GM19239 (cell line): ENCODE measurements around the gene METTL6.
A peak's percentile ranks its signal among the peaks of the same experiment; 100 is the strongest.
"Not testable (repeated sequence)": the region's sequence is repeated elsewhere in the genome, so short reads cannot be mapped to it uniquely, and the experiment has no call there.

Experiments used
- DNase-seq: peaks from one replicate; pipeline ENCODE4 v3.0.0; 2011; ENCODE audit warnings: low spot score; ENCODE audit not compliant: insufficient read length
- FAIRE-seq: peaks from 2 replicates; lab custom pipeline; 2011; peaks lifted over from hg19 to GRCh38; lab: Jason Lieb, UNC

Gene METTL6

GRCh38 chr3:15409239-15409638 is 18.1 kb downstream of the METTL6 start:
- DNase-seq (no peak), FAIRE-seq (no peak)

DNA sequence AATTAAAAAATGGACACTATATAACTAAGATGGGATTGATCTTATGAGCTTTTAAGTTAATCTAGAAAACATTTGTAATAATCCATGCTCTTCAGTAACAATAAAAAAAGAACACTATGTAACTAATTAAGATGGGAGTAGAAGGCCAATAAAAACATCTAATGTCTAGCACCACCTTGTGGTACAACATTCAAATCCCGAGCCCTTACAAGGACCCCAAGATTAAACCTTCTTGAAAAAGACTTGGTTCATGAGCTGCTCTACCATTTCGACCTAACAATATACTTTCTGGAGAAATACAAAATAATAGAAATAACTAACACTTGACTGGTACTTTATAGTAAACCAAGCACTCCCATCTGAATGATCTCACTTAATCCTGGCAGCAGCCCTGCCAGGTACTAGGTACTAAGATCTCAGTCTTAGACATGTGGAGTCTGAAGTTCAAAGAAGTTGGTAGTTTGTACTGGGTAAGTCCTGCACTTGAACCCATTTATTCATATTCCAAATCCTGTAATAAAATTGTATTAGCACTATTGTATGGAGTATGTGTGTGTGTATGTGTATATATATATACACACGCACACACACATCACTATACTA is 21.8 kb downstream of the METTL6 start:
- FAIRE-seq (peak; percentile 94), DNase-seq (peak; percentile 40)

- peak; percentile 55 for FAIRE-seq
These were observed 22.6 kb downstream of the METTL6 start for GRCh38 chr3:15404767-15405166.

GRCh38 chr3:15403965-15404364 is 23.4 kb downstream of the METTL6 start:
- FAIRE-seq (no peak), DNase-seq (no peak)

More at GRCh38 chr3:15404767-15405166, 22.6 kb downstream of the METTL6 start:
- DNase-seq: no peak

DNA sequence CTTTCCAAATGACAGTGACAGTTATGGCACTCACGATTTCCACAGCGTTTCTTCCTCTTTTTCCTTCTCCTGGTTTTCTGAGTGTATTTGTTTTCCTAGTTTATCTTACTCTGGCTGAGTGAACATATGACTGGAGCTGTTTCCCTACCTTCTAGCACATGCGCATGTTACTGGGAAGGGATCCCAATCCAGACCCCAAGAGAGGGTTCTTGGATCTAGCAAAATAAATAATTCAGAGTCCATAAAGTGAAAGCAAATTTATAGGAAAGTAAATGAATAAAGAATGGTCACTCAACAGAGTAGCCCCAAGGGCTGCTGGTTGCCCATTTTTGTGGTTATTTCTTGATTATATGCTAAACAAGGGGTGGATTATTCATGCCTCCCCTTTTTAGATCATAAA is 23.8 kb downstream of the METTL6 start:
- DNase-seq (no peak), FAIRE-seq (no peak)

- no peak for FAIRE-seq
These were observed 25.4 kb downstream of the METTL6 start for GRCh38 chr3:15401936-15402335.

DNA sequence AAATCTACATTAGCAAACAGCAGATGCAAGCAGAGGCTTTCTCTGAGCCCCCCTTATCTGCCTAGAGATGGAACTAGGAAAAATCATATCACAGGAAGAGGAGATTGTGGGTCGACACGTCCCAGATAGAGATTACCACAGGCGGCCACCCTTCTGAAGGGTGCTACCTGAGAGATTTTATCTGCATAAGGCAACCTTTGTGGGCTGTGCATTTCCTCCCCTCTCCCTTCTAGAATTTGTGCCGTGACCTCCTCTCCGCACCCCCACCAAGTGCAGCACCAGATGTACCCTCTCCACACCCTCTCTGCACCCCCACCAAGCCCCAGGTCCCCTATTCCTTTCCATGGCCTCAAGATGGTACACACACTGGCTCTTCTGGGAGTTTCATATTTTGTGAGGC is 27.4 kb downstream of the METTL6 start:
- FAIRE-seq: no peak
- no peak for DNase-seq

More at GRCh38 chr3:15401936-15402335, 25.4 kb downstream of the METTL6 start:
- DNase-seq: no peak

GRCh38 chr3:15398731-15399133 is 28.6 kb downstream of the METTL6 start:
- DNase-seq, FAIRE-seq: not testable (repeated sequence)

DNA sequence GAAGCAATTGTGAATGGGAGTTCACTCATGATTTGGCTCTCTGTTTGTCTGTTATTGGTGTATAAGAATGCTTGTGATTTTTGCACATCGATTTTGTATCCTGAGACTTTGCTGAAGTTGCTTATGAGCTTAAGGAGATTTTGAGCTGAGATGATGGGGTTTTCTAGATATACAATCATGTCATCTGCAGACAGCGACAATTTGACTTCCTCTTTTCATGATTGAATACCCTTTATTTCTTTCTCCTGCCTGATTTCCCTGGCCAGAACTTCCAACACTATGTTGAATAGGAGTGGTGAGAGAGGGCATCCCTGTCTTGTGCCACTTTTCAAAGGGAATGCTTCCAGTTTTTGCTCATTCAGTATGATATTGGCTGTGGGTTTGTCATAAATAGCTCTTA is 34.1 kb downstream of the METTL6 start:
- not testable (repeated sequence) for FAIRE-seq, DNase-seq

- DNase-seq (no peak), FAIRE-seq (no peak)
These were observed 36.3 kb downstream of the METTL6 start for GRCh38 chr3:15391007-15391406.

- DNase-seq: no peak
- FAIRE-seq: no peak
These were observed 36.9 kb downstream of the METTL6 start for GRCh38 chr3:15390460-15390859.

DNA sequence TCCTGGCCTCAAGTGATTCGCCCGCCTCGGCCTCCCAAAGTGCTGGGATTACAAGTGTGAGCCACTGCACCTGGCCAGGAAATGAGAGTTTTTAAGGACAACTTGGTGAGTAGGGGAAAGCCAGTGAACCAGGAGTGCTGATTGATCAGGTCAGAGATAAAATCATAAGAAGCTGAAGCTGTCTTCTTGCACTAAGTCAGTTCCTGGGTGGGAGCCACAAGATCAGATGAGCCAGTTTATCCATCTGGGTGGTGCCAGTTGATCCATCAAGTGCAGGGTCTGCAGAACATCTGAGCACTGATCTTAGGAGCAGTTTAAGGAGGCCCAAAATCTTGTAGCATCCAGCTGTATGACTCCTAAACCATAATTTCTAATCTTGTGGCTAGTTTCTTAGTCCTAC is 39.0 kb downstream of the METTL6 start:
- DNase-seq, FAIRE-seq: not testable (repeated sequence)

- DNase-seq: no peak
- FAIRE-seq: no peak
These were observed 39.6 kb downstream of the METTL6 start for GRCh38 chr3:15387735-15388134.

DNA sequence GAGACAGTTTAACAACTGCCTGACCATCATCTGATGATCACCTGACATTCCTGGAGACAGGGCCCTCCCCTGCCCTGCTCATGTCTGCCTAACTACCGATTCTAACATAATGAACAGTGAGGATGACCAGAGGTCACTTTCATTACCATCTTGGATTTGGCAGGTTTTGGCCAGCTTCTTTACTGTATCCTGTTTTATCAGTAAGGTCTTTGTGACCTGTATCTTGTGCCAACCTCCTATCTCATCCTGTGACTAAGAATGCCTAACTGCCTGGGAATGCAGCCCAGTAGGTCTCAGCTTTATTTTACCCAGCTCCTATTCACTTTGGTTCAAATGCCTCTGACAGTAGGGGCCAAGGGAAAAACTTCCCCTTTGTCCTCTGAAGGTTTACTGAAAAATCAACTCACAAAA is 40.2 kb downstream of the METTL6 start:
- no peak for DNase-seq
- FAIRE-seq: no peak

- FAIRE-seq, DNase-seq: not testable (repeated sequence)
These were observed 40.7 kb downstream of the METTL6 start for GRCh38 chr3:15386654-15386955.

DNA sequence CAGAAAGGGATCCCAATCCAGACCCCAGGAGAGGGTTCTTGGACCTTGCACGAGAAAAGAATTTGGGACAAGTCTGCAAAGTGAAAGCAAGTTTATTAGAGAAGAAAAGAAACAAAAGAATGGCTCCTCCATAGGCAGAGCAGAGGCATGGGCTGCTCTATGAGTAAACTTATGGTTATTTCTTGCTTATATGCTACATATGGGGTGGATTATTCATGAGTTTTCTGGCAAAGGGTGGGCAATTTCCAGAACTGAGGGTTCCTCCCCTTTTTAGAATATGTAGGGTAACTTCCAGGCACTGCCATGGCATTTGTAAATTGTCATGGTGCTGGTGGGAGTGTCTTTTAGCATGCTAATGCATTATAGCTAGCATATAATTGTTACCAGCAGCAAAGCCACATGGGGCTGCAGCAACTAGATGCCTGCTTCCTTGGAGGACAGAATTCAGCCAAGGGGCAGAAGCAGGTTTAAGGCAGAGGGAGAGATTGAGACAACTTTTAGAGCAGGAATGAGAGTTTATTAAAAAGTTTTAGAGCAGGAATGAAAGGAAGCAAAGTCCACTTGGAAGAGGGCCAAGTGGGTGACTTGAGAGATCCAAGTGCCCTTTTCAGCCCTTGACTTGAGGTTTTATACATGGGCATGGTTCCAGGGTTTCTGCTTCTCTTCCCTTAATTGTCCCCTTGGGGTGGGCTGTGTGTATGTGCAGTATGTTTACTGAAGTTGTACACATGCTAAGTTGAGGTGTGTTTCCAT is 41.3 kb downstream of the METTL6 start:
- peak; percentile 56 for FAIRE-seq
- no peak for DNase-seq

GRCh38 chr3:15385238-15385695 is 42.1 kb downstream of the METTL6 start:
- FAIRE-seq, DNase-seq: not testable (repeated sequence)

DNA sequence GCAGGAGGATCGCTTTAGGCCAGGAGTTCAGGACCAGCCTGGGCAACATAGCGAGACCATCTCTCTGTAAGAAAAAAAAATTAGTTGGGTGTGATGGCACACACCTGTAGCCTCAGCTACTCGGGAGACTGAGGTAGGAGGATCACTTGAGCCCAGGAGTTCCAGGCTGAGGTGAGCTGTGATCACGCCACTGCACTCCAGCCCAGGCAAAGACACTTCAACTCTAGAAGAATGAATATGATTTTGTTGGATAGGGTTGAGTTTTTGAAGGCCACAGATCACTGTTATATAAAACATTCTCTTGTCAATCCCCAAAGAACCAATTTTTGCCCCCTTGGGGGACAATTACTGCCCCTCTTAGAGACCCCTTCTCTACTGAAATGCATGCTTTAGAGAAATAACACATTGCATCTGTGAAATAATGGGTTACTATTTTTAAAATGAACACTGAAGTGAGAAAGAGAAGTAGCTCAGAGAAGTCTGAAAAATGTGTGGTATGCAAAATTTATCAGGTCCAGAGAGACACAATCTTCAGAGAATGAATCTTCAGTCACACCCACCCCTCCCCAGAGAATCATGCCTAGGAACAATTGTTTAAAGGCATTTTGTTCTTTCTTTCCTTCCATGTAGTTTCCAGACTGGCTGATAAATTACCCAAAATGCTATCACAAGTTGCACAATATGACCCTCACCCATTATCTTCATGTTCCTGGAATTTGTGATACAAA is 42.7 kb downstream of the METTL6 start:
- DNase-seq: no peak
- no peak for FAIRE-seq

DNA sequence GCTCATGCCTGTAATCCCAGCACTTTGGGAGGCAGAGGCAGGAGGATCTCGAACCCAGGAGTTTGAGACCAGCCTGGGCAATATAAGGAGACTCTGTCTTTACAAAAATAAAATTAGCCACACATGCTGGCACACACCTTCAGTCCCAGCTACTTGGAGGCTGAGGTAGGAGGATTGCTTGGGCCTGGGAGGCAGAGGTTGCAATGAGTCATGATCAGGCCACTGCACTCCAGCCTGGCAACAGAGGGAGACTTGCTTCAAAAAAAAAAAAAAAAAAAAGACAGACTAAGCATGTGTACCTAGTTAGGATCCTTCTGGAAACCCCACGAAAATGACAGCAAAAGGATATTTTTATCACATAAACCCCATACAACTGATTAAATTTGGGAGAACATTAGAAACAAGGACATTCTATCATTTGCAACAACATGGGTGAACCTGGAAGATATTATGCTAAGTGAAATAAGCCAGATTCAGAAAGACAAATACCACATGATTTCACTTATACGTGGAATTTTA is 44.9 kb downstream of the METTL6 start:
- DNase-seq (no peak), FAIRE-seq (no peak)

GRCh38 chr3:15380980-15381890 is 46.1 kb downstream of the METTL6 start:
- DNase-seq: no peak
- no peak for FAIRE-seq
